SK-N-SH treated with all-trans-retinoic acid at 6 μM for 48 hours (cell line): Measurements from ENCODE around the gene PTPRD.

ENCODE experiments used
- ATAC-seq: fragments of 200-7000 bp; cut with Tn5 transposase; 3 replicates; pipeline ENCODE4 v1.9.1; 2020; ENCODE audit warnings: mild to moderate bottlenecking, moderate library complexity
- ARNTL ChIP-seq: fragments of 450-650 bp; formaldehyde crosslinking; IDR thresholded peaks from 2 replicates; pipeline ENCODE4 v1.5.0; 2020; ENCODE audit warnings: low read depth, mild to moderate bottlenecking, moderate library complexity, borderline replicate concordance
- BACH2 ChIP-seq: fragments of 250-450 bp; sonication (Bioruptor Pico); IDR thresholded peaks from 2 replicates; pipeline ENCODE4 v1.9.0; 2021; ENCODE audit warnings: mild to moderate bottlenecking, borderline replicate concordance
- CSDC2 ChIP-seq: fragments of 250-450 bp; sonication (Bioruptor Pico); IDR thresholded peaks from 2 replicates; pipeline ENCODE4 v1.5.0; 2020; ENCODE audit warnings: mild to moderate bottlenecking, moderate library complexity
- CSRNP3 ChIP-seq: fragments of 250-450 bp; sonication (Bioruptor Pico); IDR thresholded peaks from 2 replicates; pipeline ENCODE4 v1.5.1; 2021; ENCODE audit warnings: mild to moderate bottlenecking, moderate library complexity
- GLIS3 ChIP-seq: fragments of 250-450 bp; sonication (Bioruptor Pico); IDR thresholded peaks from 2 replicates; pipeline ENCODE4 v1.5.0; 2020; ENCODE audit warnings: mild to moderate bottlenecking, moderate library complexity
- ISL1 ChIP-seq: fragments of 250-450 bp; sonication (Bioruptor Pico); IDR thresholded peaks from 2 replicates; pipeline ENCODE4 v2.1.2; 2022; ENCODE audit warnings: mild to moderate bottlenecking, moderate library complexity
- OSR1 ChIP-seq: fragments of 250-450 bp; sonication (Bioruptor Pico); IDR thresholded peaks from 2 replicates; pipeline ENCODE4 v1.8.0; 2022; ENCODE audit warnings: moderate library complexity, mild to moderate bottlenecking, inconsistent platforms
- PATZ1 ChIP-seq: fragments of 250-450 bp; sonication (Bioruptor Pico); IDR thresholded peaks from 2 replicates; pipeline ENCODE4 v1.8.0; 2020; ENCODE audit warnings: mild to moderate bottlenecking, moderate library complexity, borderline replicate concordance
- POU6F1 ChIP-seq: fragments of 250-450 bp; sonication (Bioruptor Pico); IDR thresholded peaks from 2 replicates; pipeline ENCODE4 v1.8.0; 2021; ENCODE audit warnings: low read depth, mild to moderate bottlenecking, moderate library complexity, borderline replicate concordance
- PPARA ChIP-seq: fragments of 250-450 bp; sonication (Bioruptor Pico); IDR thresholded peaks from 2 replicates; pipeline ENCODE4 v1.5.0; 2020; ENCODE audit warnings: mild to moderate bottlenecking, borderline replicate concordance
- RARB ChIP-seq: fragments of 250-450 bp; sonication (Bioruptor Pico); IDR thresholded peaks from 2 replicates; pipeline ENCODE4 v1.8.0; 2021; ENCODE audit warnings: mild to moderate bottlenecking, moderate library complexity
- TCF4 ChIP-seq: fragments of 250-450 bp; sonication (Bioruptor Pico); IDR thresholded peaks from 2 replicates; pipeline ENCODE4 v1.8.0; 2021; ENCODE audit warnings: mild to moderate bottlenecking, moderate library complexity, borderline replicate concordance
- TOX ChIP-seq: fragments of 250-450 bp; sonication (Bioruptor Pico); IDR thresholded peaks from 2 replicates; pipeline ENCODE4 v1.8.0; 2021; ENCODE audit warnings: mild to moderate bottlenecking, moderate library complexity, borderline replicate concordance
- ZC3H10 ChIP-seq: fragments of 250-450 bp; sonication (Bioruptor Pico); IDR thresholded peaks from 2 replicates; pipeline ENCODE4 v1.5.1; 2021; ENCODE audit warnings: mild to moderate bottlenecking, moderate library complexity
- ZFP30 ChIP-seq: fragments of 450-650 bp; formaldehyde crosslinking; IDR thresholded peaks from 2 replicates; pipeline ENCODE4 v1.5.0; 2022; ENCODE audit warnings: mild to moderate bottlenecking, moderate library complexity
- ZNF565 ChIP-seq: fragments of 450-650 bp; formaldehyde crosslinking; conservative IDR thresholded peaks from 2 replicates; pipeline ENCODE4 v1.5.0; 2020; ENCODE audit warnings: low read depth, mild to moderate bottlenecking, moderate library complexity
- ZNF70 ChIP-seq: fragments of 450-650 bp; formaldehyde crosslinking; IDR thresholded peaks from 2 replicates; pipeline ENCODE4 v1.5.0; 2020; ENCODE audit warnings: mild to moderate bottlenecking, moderate library complexity
- ZNF8 ChIP-seq: fragments of 450-650 bp; formaldehyde crosslinking; IDR thresholded peaks from 2 replicates; pipeline ENCODE4 v1.5.0; 2020; ENCODE audit warnings: mild to moderate bottlenecking, moderate library complexity

Gene PTPRD

DNA sequence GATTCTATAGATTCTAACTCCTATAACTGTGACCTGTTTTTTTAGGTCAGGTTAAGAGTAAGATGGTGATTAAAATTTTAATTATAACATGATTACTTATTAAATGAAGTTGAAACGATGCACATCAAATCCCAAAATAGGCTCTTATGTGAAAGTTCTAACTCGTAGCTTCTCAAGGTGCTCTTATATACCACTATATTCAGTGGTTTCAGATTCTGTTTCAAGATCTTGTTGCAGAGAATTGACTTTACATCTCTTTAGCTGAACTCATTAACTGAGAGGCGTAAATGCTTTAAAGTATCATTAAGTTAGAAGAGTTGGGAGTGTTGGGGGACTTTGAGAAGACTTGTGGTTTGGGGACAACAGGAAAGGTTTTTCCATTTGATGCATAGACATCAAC is 1399.8 kb downstream of the PTPRD start:
- TF ChIP-seq PATZ1 (CRISPR knock-in tag): no peak
- no peak for TF ChIP-seq ZC3H10
- TF ChIP-seq ARNTL (CRISPR knock-in tag): no peak
- no peak for TF ChIP-seq BACH2 (CRISPR knock-in tag)
- TF ChIP-seq POU6F1 (CRISPR knock-in tag): no peak
- no peak for TF ChIP-seq ZFP30 (CRISPR knock-in tag)
- TF ChIP-seq ZNF565 (CRISPR knock-in tag): no peak
- no peak for TF ChIP-seq CSDC2 (CRISPR knock-in tag)
- no peak for TF ChIP-seq ISL1
- no peak for TF ChIP-seq PPARA (CRISPR knock-in tag)
- TF ChIP-seq, all 23 proteins: peak for 0
- ATAC-seq: no peak

GRCh38 chr9:9202276-9202675 is 1410.5 kb downstream of the PTPRD start:
- no peak for ATAC-seq

GRCh38 chr9:9186086-9186485 is 1426.7 kb downstream of the PTPRD start:
- TF ChIP-seq BACH2 (CRISPR knock-in tag) (no peak), RARB (CRISPR knock-in tag) (no peak), GLIS3 (no peak), ZNF8 (no peak), PATZ1 (CRISPR knock-in tag) (no peak), TCF4 (no peak), ARNTL (CRISPR knock-in tag) (no peak), OSR1 (CRISPR knock-in tag) (no peak), ZNF70 (CRISPR knock-in tag) (no peak), PPARA (CRISPR knock-in tag) (no peak), CSRNP3 (CRISPR knock-in tag) (no peak), ZC3H10 (no peak)
- no peak for ATAC-seq

More at GRCh38 chr9:9202276-9202675, 1410.5 kb downstream of the PTPRD start:
- TF ChIP-seq GLIS3: no peak
- no peak for TF ChIP-seq BACH2 (CRISPR knock-in tag)

GRCh38 chr9:9182431-9182830 is 1430.4 kb downstream of the PTPRD start:
- no peak for TF ChIP-seq PATZ1 (CRISPR knock-in tag)
- no peak for TF ChIP-seq TCF4
- TF ChIP-seq TOX (CRISPR knock-in tag): no peak
- TF ChIP-seq ZNF8: no peak
- TF ChIP-seq CSDC2 (CRISPR knock-in tag): no peak
- no peak for TF ChIP-seq CSRNP3 (CRISPR knock-in tag)
- TF ChIP-seq OSR1 (CRISPR knock-in tag): no peak
- TF ChIP-seq, all 23 proteins: peak for 0
- no peak for ATAC-seq
